SK-N-SH (cell line): ENCODE results near the gene JPH3. TPM values are rescaled to one million over a fixed set of nuclear protein-coding genes. Genes with fewer than 3 reads are reported as not detected.

ENCODE experiments used
- CTCF ChIA-PET: fragments of 300-600, 350-600 bp; formaldehyde crosslinking; extraction: SDS; loops from one replicate; lab custom pipeline; 2021; lab: Yijun Ruan, JAX
- POLR2A ChIA-PET: fragments of 350-600 bp; sonication (Branson Sonifier 250); formaldehyde crosslinking; extraction: SDS; loops from one replicate; lab custom pipeline; 2020; ENCODE audit warnings: antibody characterized with exemption, inconsistent platforms; lab: Yijun Ruan, JAX
- DNase-seq: peaks from one replicate; pipeline ENCODE4 v3.0.0; 2012
- H2AFZ ChIP-seq: fragments of 200-600 bp; sonication (generic); 2 replicates; pipeline ENCODE4 v1.8.1; 2016; ENCODE audit warnings: antibody characterized with exemption, mild to moderate bottlenecking, low read depth
- H3F3A ChIP-seq: fragments of 200-600 bp; sonication (generic); replicated peaks from 2 replicates; pipeline ENCODE3; 2016; ENCODE audit warnings: antibody characterized with exemption, mild to moderate bottlenecking; ENCODE audit not compliant: insufficient read depth
- H3K27ac ChIP-seq, 2 experiments: fragments of 200-500 bp in 1 of 2; fragments of 200-600 bp in 1 of 2; sonication (Bioruptor generic) in 1 of 2; sonication (generic), shearing (Covaris generic) in 1 of 2; 2 replicates each; pipeline versions ENCODE4 v1.5.1 to v1.6.1; 2014 to 2016; ENCODE audit warnings: low read depth in 2 of 2, inconsistent platforms in 1 of 2, low read length in 1 of 2, mild to moderate bottlenecking in 1 of 2, mixed read lengths in 1 of 2
- H3K27me3 ChIP-seq: fragments of 200-600 bp; sonication (generic), shearing (Covaris generic); 2 replicates; pipeline ENCODE4 v1.6.1; 2016; ENCODE audit warnings: mixed run types; ENCODE audit not compliant: insufficient read depth
- H3K36me3 ChIP-seq, 2 experiments: fragments of 200-500 bp in 1 of 2; fragments of 200-600 bp in 1 of 2; sonication (Bioruptor generic) in 1 of 2; sonication (generic) in 1 of 2; replicated peaks in 1 of 2; 2 replicates each; pipeline versions ENCODE3 to v1.5.1; 2014 to 2016; ENCODE audit warnings: low read length in 1 of 2, mild to moderate bottlenecking in 1 of 2; ENCODE audit not compliant: insufficient read depth in 2 of 2, control insufficient read depth in 1 of 2
- H3K4me1 ChIP-seq, 2 experiments: fragments of 200-500 bp in 1 of 2; fragments of 200-600 bp in 1 of 2; sonication (Bioruptor generic) in 1 of 2; sonication (generic), shearing (Covaris generic) in 1 of 2; 2 replicates each; pipeline versions ENCODE4 v1.5.1 to v1.6.1; 2014 to 2016; ENCODE audit warnings: low read depth in 1 of 2, low read length in 1 of 2, mixed run types in 1 of 2; ENCODE audit not compliant: insufficient read depth in 2 of 2, control insufficient read depth in 1 of 2
- H3K4me2 ChIP-seq: fragments of 200-600 bp; sonication (generic), shearing (Covaris generic); 2 replicates; pipeline ENCODE4 v1.6.1; 2017; ENCODE audit warnings: mixed run types
- H3K4me3 ChIP-seq, 2 experiments: fragments of 200-500 bp in 1 of 2; fragments of 200-600 bp in 1 of 2; sonication (Bioruptor generic) in 1 of 2; sonication (generic), shearing (Covaris generic) in 1 of 2; 2 replicates each; pipeline versions ENCODE4 v1.5.1 to v1.8.1; 2014 to 2016; ENCODE audit warnings: low read depth in 2 of 2, inconsistent platforms in 1 of 2, low read length in 1 of 2, mild to moderate bottlenecking in 1 of 2, mixed read lengths in 1 of 2, moderate library complexity in 1 of 2
- H3K79me2 ChIP-seq: fragments of 200-600 bp; sonication (generic); 2 replicates; pipeline ENCODE4 v1.8.1; 2017; ENCODE audit warnings: mild to moderate bottlenecking; ENCODE audit not compliant: insufficient read depth
- H3K9ac ChIP-seq: fragments of 200-600 bp; sonication (generic); 2 replicates; pipeline ENCODE4 v1.6.1; 2017; ENCODE audit warnings: mixed run types
- H3K9me2 ChIP-seq: fragments of 200-600 bp; sonication (generic); 2 replicates; pipeline ENCODE4 v1.6.1; 2017; ENCODE audit warnings: mixed run types
- H3K9me3 ChIP-seq: fragments of 200-600 bp; sonication (generic); 2 replicates; pipeline ENCODE4 v1.6.1; 2017; ENCODE audit warnings: mixed run types, mild to moderate bottlenecking, moderate library complexity
- H4K20me1 ChIP-seq: fragments of 200-600 bp; sonication (generic); 2 replicates; pipeline ENCODE4 v1.6.1; 2017; ENCODE audit warnings: mild to moderate bottlenecking, mixed run types; ENCODE audit not compliant: insufficient read depth
- ELF1 ChIP-seq: IDR thresholded peaks from 2 replicates; pipeline ENCODE4 v1.4.0; 2012
- EP300 ChIP-seq, 2 experiments: IDR thresholded peaks; 2 replicates each; pipeline versions ENCODE4 v1.4.0 to v1.6.1; 2012; ENCODE audit warnings: borderline replicate concordance in 1 of 2, low read depth in 1 of 2, low read length in 1 of 2
- FOXJ3 ChIP-seq: sonication (generic); formaldehyde crosslinking; IDR thresholded peaks from 2 replicates; pipeline ENCODE4 v1.5.1; 2020; ENCODE audit warnings: mild to moderate bottlenecking, missing genetic modification reagents
- GABPA ChIP-seq: IDR thresholded peaks from 2 replicates; pipeline ENCODE4 v1.4.0; 2012; ENCODE audit warnings: low read depth, mild to moderate bottlenecking
- GATA2 ChIP-seq: sonication (generic); formaldehyde crosslinking; IDR thresholded peaks from 2 replicates; pipeline ENCODE4 v1.5.0; 2020; ENCODE audit warnings: mild to moderate bottlenecking, missing genetic modification reagents
- MXI1 ChIP-seq: IDR thresholded peaks from 2 replicates; pipeline ENCODE4 v1.6.1; 2012; ENCODE audit warnings: mild to moderate bottlenecking, low read depth, low read length, improper control_type of control experiment
- NFIC ChIP-seq: IDR thresholded peaks from 2 replicates; pipeline ENCODE4 v1.4.0; 2012; ENCODE audit warnings: borderline replicate concordance
- NRF1 ChIP-seq: IDR thresholded peaks from 2 replicates; pipeline ENCODE4 v1.6.1; 2012; ENCODE audit warnings: low read depth, mild to moderate bottlenecking, low read length
- RCOR1 ChIP-seq: fragments of 150-350 bp; IDR thresholded peaks from 2 replicates; pipeline ENCODE4 v1.6.1; 2017; ENCODE audit warnings: antibody characterized with exemption, low read length
- RXRA ChIP-seq: IDR thresholded peaks from 2 replicates; pipeline ENCODE4 v1.4.0; 2012; ENCODE audit warnings: low read depth, mild to moderate bottlenecking, borderline replicate concordance
- SIN3A ChIP-seq: IDR thresholded peaks from 2 replicates; pipeline ENCODE4 v1.6.1; 2012; ENCODE audit warnings: low read depth, mild to moderate bottlenecking, low read length, moderate library complexity, borderline replicate concordance
- SMC3 ChIP-seq: IDR thresholded peaks from 2 replicates; pipeline ENCODE4 v1.6.1; 2012; ENCODE audit warnings: low read depth, low read length, improper control_type of control experiment
- TAF1 ChIP-seq: IDR thresholded peaks from 2 replicates; pipeline ENCODE4 v1.6.1; 2012; ENCODE audit warnings: low read depth, mild to moderate bottlenecking, low read length, moderate library complexity, borderline replicate concordance
- TCF12 ChIP-seq: IDR thresholded peaks from 2 replicates; pipeline ENCODE4 v1.4.0; 2012
- TEAD4 ChIP-seq: IDR thresholded peaks from 2 replicates; pipeline ENCODE4 v1.4.0; 2012; ENCODE audit warnings: mild to moderate bottlenecking, borderline replicate concordance; ENCODE audit not compliant: insufficient read depth
- YY1 ChIP-seq: IDR thresholded peaks from 2 replicates; pipeline ENCODE4 v1.4.0; 2012; ENCODE audit warnings: low read depth, mild to moderate bottlenecking
- WGBS: methylation state at CpG from one replicate; pipeline ENCODE4 v1.1.6; 2017; ENCODE audit warnings: low lambda C conversion rate; 5-methylcytosine and 5-hydroxymethylcytosine counted together
- polyA plus RNA-seq, 3 experiments: library from polyadenylated mRNA; depleted of rRNA; stranded (reverse); fragments of >200 nt; gene quantifications; 2 replicates each; pipeline ENCODE4 v1.2.3, GENCODE V29; 2012
- TF ChIP-seq, protein P1 (sequence below): IDR thresholded peaks from 2 replicates; pipeline ENCODE4; 2012
- TF ChIP-seq, protein P2 (sequence below): IDR thresholded peaks from 2 replicates; pipeline ENCODE4 v1.4.0; 2012; ENCODE audit warnings: low read depth
- TF ChIP-seq, protein P3 (sequence below): IDR thresholded peaks from 2 replicates; pipeline ENCODE4 v1.4.0; 2012; ENCODE audit warnings: low read depth, borderline replicate concordance
- TF ChIP-seq, protein P4 (sequence below): fragments of 150-350 bp; IDR thresholded peaks from 2 replicates; pipeline ENCODE4 v1.6.1; 2017; ENCODE audit warnings: antibody characterized with exemption, low read length, low read depth, borderline replicate concordance

JPH3 gene
- polyA plus RNA-seq, 1 of the 3 experiments (the other 2 are of a cell fraction): 0.25 TPM

DNA sequence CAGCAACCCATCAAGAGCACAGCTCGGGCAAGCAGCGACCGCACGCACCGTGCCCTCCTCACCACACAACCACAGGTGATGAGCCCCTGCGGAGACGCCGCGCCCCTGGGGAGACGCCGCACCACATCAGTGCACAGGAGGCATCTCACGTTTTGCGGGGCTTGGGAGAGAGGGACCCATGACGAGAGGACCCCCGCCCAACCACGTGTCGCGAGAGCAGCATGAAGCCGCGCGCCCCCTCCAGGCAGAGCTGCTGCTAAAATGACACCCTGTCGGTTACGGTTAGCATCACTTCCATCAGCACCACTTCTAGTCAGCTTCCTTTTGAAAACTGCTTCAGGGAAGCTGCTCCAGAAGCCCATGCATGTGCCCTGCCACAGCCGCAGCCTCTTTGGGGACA, 118.1 kb downstream of the JPH3 start:
- Histone ChIP-seq H3K9me2 (no peaks in the 10 kb centered on the region), H3K4me1 (peaks cover 10 to 43% of the 10 kb centered on the region in 2 experiments; a peak in 3 of 4 replicates), H3K4me2 (no peak overlapping the region), H3K9me3 (no peaks in the 10 kb centered on the region), H3K9ac (no peak overlapping the region), H3K79me2 (no peaks in the 10 kb centered on the region; the same call in 1 of the 2 replicates), H3K27me3 (no peaks in the 10 kb centered on the region), H2AFZ (no peak overlapping the region), H3K4me3 (no peak overlapping the region), H3K27ac (no peak overlapping the region; a peak in 1 of 4 replicates), H3K36me3 (peaks cover 0 to 26% of the 10 kb centered on the region in 2 experiments), H3F3A (peaks cover 9% of the 10 kb centered on the region), H4K20me1 (peaks cover 20% of the 10 kb centered on the region)
- ChIA-PET CTCF (interaction anchor here (1.9 kb wide), 1 partner anchor 18 kb away, joined by 8 read pairs; no protein-coding TSS in a partner anchor), POLR2A (no interaction called here)
- WGBS: 98% methylated on average over 10 of the region's 24 CpGs
- TF ChIP-seq, protein P1, sequence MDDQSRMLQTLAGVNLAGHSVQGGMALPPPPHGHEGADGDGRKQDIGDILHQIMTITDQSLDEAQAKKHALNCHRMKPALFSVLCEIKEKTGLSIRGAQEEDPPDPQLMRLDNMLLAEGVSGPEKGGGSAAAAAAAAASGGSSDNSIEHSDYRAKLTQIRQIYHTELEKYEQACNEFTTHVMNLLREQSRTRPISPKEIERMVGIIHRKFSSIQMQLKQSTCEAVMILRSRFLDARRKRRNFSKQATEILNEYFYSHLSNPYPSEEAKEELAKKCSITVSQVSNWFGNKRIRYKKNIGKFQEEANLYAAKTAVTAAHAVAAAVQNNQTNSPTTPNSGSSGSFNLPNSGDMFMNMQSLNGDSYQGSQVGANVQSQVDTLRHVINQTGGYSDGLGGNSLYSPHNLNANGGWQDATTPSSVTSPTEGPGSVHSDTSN: no peak
- TF ChIP-seq ELF1 (no peak), EP300 (IDR thresholded peaks at IDR 0.05; ENCODE audit: borderline replicate concordance in 1 of 2, low read depth in 1 of 2, low read length in 1 of 2) (no peak), TEAD4 (no peak), SIN3A (no peak), NRF1 (no peak), SMC3 (no peak), RCOR1 (no peak), YY1 (no peak), TCF12 (no peak), FOXJ3 (CRISPR knock-in tag) (no peak), TAF1 (no peak), RXRA (no peak), NFIC (no peak), GATA2 (CRISPR knock-in tag) (no peak), GABPA (no peak), MXI1 (no peak)
- TF ChIP-seq, protein P2, sequence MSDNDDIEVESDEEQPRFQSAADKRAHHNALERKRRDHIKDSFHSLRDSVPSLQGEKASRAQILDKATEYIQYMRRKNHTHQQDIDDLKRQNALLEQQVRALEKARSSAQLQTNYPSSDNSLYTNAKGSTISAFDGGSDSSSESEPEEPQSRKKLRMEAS: no peak
- TF ChIP-seq, protein P3, sequence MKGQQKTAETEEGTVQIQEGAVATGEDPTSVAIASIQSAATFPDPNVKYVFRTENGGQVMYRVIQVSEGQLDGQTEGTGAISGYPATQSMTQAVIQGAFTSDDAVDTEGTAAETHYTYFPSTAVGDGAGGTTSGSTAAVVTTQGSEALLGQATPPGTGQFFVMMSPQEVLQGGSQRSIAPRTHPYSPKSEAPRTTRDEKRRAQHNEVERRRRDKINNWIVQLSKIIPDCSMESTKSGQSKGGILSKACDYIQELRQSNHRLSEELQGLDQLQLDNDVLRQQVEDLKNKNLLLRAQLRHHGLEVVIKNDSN: no peak
- TF ChIP-seq, protein P4, sequence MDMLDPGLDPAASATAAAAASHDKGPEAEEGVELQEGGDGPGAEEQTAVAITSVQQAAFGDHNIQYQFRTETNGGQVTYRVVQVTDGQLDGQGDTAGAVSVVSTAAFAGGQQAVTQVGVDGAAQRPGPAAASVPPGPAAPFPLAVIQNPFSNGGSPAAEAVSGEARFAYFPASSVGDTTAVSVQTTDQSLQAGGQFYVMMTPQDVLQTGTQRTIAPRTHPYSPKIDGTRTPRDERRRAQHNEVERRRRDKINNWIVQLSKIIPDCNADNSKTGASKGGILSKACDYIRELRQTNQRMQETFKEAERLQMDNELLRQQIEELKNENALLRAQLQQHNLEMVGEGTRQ: no peak
- DNase-seq: no peak
